ENCODE data around the gene MYO3B. TPM values are rescaled to one million over a fixed set of nuclear protein-coding genes. Genes with fewer than 3 reads are reported as not detected.

The MYO3B gene
- total RNA-seq, 1 donor from 2014 or later, result 9.1 TPM

DNA sequence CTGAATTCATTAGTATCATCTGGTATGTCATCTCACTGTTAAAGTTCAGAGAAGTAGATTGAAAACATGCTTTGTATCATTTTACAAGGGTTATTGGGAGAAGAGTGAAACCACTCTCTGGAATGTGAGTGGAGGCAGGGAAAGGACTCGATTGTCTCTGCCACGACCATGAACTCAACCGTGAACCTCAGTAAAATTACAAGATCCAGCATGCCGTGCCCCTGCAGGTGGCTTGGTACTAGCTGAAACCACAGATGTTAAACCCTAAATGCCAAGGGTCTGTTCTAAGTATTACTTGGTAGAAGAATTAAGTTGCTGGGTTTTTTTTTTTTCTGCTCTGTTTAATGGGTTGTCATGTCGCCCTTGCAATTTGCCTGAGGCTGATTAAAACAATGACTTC, 197.2 kb downstream of the MYO3B start:
- H3K9me3 Mint-ChIP-seq, result no peaks in the 10 kb centered on the region
- TF ChIP-seq, protein P1, sequence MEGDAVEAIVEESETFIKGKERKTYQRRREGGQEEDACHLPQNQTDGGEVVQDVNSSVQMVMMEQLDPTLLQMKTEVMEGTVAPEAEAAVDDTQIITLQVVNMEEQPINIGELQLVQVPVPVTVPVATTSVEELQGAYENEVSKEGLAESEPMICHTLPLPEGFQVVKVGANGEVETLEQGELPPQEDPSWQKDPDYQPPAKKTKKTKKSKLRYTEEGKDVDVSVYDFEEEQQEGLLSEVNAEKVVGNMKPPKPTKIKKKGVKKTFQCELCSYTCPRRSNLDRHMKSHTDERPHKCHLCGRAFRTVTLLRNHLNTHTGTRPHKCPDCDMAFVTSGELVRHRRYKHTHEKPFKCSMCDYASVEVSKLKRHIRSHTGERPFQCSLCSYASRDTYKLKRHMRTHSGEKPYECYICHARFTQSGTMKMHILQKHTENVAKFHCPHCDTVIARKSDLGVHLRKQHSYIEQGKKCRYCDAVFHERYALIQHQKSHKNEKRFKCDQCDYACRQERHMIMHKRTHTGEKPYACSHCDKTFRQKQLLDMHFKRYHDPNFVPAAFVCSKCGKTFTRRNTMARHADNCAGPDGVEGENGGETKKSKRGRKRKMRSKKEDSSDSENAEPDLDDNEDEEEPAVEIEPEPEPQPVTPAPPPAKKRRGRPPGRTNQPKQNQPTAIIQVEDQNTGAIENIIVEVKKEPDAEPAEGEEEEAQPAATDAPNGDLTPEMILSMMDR (IDR thresholded peaks at IDR 0.05; ENCODE audit: unreplicated experiment), result no peak
- peak overlapping the region; percentile 43 for H3K27ac Mint-ChIP-seq
- no peaks in the 10 kb centered on the region for H3K36me3 Mint-ChIP-seq
- H3K4me1 Mint-ChIP-seq, result peaks cover 23% of the 10 kb centered on the region
- no peak for DNase-seq (ENCODE audit: low spot score in 2 of 2, unreplicated experiment in 2 of 2)
- no peak overlapping the region for H3K4me3 Mint-ChIP-seq
- H3K27me3 Mint-ChIP-seq (ENCODE audit: low read depth), result peaks cover 18% of the 10 kb centered on the region

DNA sequence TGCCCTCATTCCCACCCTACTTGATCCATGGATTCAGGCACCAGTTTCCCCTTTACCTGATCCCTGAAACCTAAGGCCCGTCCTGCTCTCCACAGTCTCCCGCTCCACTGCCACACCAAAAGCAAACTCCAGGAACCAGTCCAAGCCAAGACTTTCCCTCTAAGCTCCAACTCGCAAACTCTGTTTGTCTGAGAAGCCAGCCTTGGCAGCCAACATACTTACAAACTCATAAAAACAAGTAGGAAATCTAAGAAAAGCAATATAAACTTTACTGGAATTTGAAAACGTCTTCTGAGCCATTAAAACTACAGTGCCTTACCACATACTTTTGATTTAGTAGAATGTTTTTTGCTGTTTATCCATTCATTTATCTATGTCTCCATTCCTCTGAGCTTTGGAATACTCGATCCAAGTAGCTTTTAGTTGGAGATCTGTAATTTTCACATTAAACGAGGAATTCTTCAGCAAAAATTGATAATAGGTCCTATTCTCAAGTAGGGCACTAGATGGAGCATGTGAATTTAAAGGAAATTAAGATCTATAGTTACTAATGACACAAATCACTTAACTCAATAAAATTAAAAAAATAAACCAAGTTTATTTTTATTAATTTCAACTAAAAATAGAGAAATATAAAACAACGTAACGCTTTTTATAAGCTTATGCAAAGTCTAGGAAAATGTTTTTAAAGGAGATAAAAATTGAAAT, 199.7 kb downstream of the MYO3B start:
- TF ChIP-seq, protein P1 (IDR thresholded peaks at IDR 0.05; ENCODE audit: unreplicated experiment), result no peak
- H3K9me3 Mint-ChIP-seq, result no peaks in the 10 kb centered on the region
- no peak overlapping the region for H3K4me3 Mint-ChIP-seq
- DNase-seq (ENCODE audit: low spot score in 2 of 2, unreplicated experiment in 2 of 2), result no peak
- H3K36me3 Mint-ChIP-seq, result no peaks in the 10 kb centered on the region
- H3K27me3 Mint-ChIP-seq (ENCODE audit: low read depth), result peaks cover 13% of the 10 kb centered on the region
- H3K27ac Mint-ChIP-seq, result peak overlapping the region; percentile 25
- peaks cover 23% of the 10 kb centered on the region for H3K4me1 Mint-ChIP-seq

DNA sequence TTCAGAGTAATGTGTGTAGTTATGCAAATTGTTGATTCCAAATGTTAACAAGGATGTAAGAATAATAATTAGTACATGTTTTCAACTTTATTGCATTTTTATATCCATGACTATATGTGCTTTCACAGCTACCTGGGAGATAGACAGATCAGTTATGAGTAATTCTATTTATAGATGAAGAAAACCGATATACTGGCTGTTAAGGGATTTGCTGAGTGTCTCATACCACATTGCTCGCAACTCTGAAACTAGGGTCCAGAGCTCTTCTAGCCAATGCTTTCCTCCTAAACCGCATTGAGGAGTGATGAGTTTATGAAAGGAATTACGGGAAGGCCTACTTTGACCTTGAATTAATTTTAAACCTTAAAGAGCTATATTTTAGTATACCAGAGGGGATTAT, 202.3 kb downstream of the MYO3B start:
- Mint-ChIP-seq H3K9me3 (no peaks in the 10 kb centered on the region), H3K4me1 (peaks cover 18% of the 10 kb centered on the region), H3K4me3 (no peak overlapping the region), H3K36me3 (no peaks in the 10 kb centered on the region), H3K27ac (no peak overlapping the region), H3K27me3 (ENCODE audit: low read depth) (peaks cover 5% of the 10 kb centered on the region)
- no peak for DNase-seq (ENCODE audit: low spot score in 2 of 2, unreplicated experiment in 2 of 2)
- TF ChIP-seq, protein P1 (IDR thresholded peaks at IDR 0.05; ENCODE audit: unreplicated experiment), result no peak

DNA sequence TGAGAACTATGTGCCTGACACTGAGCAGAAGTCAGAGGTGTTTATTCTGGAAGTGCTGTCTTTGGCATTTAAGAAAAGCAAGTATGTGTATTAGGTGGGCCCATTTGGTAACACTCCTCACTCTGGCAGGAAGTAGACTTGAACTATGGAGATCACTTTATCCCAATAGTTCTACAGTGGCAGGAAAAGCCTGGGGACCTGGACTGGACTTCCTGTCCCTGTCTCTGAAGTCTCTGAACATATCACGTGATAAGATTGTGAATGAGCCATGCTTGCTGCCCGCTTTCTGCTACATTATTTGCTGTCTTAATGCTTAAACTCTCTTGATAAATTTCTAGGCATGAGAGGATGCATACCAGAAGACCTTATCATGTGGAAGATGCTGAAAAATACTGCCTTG, 203.7 kb downstream of the MYO3B start:
- peaks cover 3% of the 10 kb centered on the region for H3K27me3 Mint-ChIP-seq (ENCODE audit: low read depth)
- H3K4me3 Mint-ChIP-seq, result no peak overlapping the region
- H3K9me3 Mint-ChIP-seq, result no peaks in the 10 kb centered on the region
- TF ChIP-seq, protein P1 (IDR thresholded peaks at IDR 0.05; ENCODE audit: unreplicated experiment), result no peak
- no peak for DNase-seq (ENCODE audit: low spot score in 2 of 2, unreplicated experiment in 2 of 2)
- H3K36me3 Mint-ChIP-seq, result no peaks in the 10 kb centered on the region
- H3K4me1 Mint-ChIP-seq, result peaks cover 17% of the 10 kb centered on the region
- no peak overlapping the region for H3K27ac Mint-ChIP-seq

DNA sequence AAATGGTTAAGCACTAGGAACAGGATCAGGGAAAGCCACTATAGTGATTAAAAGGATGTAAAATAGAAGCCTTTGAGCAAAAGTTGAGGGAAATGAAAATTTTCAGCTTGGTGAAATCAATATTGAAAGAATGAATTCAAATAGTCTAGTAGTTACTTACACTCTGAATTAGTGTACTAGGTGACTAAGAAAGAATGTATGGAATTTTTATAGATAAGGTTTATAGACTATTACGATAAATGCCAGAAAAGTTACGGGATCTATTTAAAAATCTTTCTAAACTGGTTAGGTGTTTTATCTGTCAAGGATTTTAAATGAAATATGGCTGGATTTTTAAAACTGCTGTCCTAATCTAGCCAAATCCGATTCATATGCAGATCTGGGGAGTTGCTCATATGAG, 208.6 kb downstream of the MYO3B start:
- H3K9me3 Mint-ChIP-seq, result no peaks in the 10 kb centered on the region
- peak overlapping the region; percentile 58 for H3K27ac Mint-ChIP-seq
- H3K36me3 Mint-ChIP-seq, result no peaks in the 10 kb centered on the region
- H3K4me1 Mint-ChIP-seq, result peaks cover 16% of the 10 kb centered on the region
- peaks cover 25% of the 10 kb centered on the region for H3K27me3 Mint-ChIP-seq (ENCODE audit: low read depth)
- no peak for DNase-seq (ENCODE audit: low spot score in 2 of 2, unreplicated experiment in 2 of 2)
- TF ChIP-seq, protein P1 (IDR thresholded peaks at IDR 0.05; ENCODE audit: unreplicated experiment), result no peak
- no peak overlapping the region for H3K4me3 Mint-ChIP-seq
